HG03064 (cell line): ENCODE data around the gene ATF7IP.

Experiments
- ATAC-seq: cut with Tn5 transposase; IDR thresholded peaks from one replicate; pipeline ENCODE4 v1.9.1; 2021; ENCODE audit warnings: low read depth; ENCODE audit not compliant: unreplicated experiment

ATF7IP gene

GRCh38 chr12:14410841-14411569 is 45.5 kb downstream of the ATF7IP start:
- ATAC-seq = no peak

DNA sequence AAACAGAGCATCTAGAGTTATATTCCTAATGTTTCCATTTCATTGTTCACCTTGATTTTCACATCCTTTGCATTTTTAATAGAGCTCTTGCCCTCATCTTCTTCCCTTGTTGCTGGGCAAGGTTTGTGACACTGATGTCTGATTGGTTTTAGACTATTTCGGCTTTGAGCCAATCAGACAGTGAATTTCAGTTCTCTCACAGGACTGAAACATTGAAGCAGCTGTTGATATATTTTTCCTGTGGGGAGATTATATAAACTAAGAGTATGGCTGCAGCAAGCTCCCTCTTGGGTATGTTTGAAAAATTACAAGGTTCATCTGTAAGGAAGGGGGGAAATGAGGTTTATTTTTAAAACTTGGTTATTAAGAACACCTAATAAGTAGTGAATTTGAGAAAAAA is 51.2 kb downstream of the ATF7IP start:
- ATAC-seq = no peak

DNA sequence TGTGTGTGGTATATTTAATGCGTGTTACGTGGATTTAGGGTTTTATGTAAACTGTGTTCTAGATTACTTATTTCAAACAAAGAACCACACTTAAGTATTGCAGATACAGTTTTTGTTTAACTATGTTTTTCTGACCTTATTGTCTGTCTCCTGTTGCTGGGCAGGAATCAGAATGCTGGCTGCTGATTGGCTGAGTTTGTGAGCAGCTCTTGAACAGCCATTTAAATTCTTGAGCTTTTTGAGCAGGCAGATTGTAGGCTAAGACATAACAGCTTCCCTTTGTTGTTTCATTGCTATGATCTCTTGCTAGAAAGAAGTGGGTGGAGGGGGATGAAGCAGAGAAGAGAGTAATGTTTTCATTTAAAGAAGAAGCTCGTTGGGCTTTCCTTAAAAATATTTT is 52.2 kb downstream of the ATF7IP start:
- no peak for ATAC-seq

- ATAC-seq = no peak
Observed at GRCh38 chr12:14418451-14418890, 53.0 kb downstream of the ATF7IP start.

GRCh38 chr12:14422516-14423230 is 57.2 kb downstream of the ATF7IP start:
- ATAC-seq = no peak

DNA sequence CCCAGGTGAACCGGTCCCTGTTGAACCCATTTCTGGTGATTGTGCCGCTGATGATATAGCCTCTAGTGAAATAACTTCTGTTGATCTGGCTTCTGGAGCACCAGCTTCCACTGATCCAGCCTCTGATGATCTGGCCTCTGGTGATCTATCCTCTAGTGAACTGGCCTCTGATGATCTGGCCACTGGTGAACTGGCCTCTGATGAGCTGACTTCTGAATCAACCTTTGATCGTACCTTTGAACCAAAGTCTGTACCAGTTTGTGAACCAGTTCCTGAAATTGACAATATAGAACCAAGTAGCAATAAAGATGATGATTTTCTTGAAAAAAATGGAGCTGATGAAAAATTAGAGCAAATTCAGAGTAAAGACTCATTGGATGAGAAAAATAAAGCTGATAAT is 59.1 kb downstream of the ATF7IP start:
- ATAC-seq = no peak

- ATAC-seq = no peak
Observed at GRCh38 chr12:14426792-14427191, 61.3 kb downstream of the ATF7IP start.

DNA sequence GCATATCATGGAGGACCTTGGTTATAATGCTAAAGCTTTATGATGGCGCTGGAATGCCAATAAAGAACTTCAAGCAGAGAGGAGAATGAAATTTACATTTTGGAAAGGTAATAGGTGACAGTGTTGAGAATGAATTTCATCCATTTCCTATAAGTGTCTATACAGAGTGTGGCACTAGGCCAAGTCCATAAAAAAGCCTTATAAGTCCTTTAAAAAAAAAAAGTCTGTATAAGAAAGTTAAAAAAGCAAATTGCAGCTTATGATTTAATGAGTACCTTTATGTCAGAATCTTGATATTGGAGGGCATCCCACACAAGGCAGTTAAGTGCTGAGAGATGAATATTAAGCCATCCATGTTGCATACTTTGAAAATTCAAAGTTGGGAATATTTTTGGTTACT is 62.4 kb downstream of the ATF7IP start:
- no peak for ATAC-seq

DNA sequence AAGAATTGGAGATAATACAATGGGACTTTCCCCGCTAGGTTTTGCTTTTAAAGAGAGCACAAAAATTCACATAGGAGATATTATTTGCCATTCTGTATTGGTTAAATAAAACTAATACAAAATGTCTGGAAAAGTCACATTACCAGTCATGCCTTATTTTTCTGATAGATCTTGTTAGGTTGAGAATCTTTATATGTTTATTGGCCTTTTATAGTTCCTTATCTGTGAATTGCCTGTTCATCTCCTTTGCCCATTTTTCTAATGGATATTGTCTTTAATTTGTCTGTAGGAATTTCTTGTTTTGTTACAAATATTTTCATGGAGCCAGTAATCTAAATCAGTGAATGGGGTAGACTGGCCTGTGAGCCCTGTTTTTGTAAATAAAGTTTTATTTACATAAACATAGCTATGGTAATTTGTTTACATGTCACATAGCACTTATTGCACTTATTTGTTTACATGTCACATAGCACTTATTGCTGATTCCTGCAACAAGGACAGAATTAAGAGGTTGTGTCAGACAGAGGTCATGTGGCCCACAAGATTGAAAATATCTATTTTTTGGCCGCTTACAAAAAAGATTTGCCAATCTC is 65.0 kb downstream of the ATF7IP start:
- ATAC-seq = no peak

- ATAC-seq = no peak
Observed at GRCh38 chr12:14431975-14432374, 66.5 kb downstream of the ATF7IP start.

DNA sequence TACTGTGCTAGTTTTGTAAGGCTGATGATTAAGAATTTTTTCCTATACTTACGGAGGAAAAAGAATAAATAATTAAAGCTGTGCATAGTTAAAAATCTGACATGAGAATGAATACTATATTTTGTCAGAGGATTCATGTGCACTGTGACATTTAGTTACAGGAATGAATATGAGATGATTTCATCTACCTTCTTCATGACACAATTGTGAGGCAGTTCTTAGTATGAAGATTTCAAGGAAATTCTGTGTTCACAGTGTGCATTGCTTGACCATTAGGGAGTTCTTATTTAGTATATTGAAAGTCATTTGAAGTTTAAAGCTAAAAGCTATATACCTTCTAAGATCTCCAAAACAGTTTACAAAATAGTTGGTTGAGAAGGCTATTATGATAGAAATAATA is 70.1 kb downstream of the ATF7IP start:
- no peak for ATAC-seq

GRCh38 chr12:14442221-14442881 is 76.9 kb downstream of the ATF7IP start:
- no peak for ATAC-seq

GRCh38 chr12:14443531-14443930 is 78.0 kb downstream of the ATF7IP start:
- ATAC-seq = no peak

DNA sequence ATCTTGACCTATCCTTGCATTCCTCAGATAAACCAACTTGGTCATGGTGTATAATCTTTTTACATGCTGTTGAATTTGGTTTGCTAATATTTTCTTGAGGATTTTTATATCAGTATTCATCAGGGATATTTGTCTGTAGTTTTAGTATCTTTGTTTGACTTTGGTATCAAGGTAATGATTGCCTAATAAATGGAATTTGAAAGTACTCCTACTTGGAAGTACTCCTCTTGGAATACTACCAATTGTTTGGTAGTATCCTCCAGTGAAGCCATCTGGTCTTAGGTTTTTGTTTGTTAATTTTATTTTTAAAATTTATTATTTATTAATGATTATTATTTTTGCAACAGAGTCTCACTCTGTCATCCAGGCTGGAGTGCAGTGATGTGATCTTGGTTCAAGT is 85.0 kb downstream of the ATF7IP start:
- no peak for ATAC-seq

GRCh38 chr12:14452336-14452735 is 86.9 kb downstream of the ATF7IP start:
- ATAC-seq = no peak

DNA sequence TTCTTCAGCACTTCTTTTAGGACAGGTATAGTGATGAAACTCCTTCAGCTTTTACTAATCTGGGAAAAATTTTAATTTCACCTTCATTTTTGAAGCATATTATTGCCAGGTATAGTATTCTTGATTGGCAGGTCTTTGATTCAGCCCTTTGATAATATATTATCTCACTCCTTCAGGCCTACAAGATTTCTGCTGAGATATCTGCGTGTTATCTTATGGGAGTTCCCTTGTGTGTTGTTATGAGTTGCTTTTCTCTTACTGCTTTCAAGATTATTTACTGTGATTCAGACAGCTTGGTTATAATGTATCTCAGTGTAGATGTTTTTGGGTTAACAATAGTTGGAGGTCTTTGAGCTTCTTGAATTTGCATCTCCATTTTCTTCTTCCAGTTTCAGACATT is 87.4 kb downstream of the ATF7IP start:
- no peak for ATAC-seq

- ATAC-seq = no peak
Observed at GRCh38 chr12:14454098-14454907, 88.8 kb downstream of the ATF7IP start.

DNA sequence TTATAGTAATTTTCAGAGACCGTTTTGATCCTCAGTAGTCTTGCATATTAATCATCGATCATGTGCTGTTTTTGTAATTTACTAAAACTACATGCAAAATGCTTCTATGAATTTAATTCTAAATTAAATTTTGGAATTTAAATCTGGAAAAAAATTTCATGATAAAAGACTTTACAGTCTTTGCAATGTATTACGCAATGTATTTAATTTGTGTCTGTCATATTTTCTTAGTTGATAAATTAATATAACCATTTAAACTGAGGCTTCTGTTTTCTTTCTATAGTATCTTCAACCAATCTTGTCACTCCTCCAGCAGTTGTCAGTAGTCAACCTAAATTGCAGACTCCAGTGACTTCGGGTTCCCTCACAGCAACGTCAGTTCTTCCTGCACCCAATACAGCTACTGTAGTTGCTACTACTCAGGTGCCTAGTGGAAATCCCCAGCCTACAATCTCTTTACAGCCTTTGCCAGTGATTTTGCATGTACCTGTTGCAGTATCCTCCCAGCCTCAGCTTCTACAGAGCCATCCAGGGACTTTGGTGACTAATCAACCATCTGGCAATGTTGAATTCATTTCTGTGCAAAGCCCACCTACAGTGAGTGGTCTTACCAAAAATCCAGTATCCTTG is 94.8 kb downstream of the ATF7IP start:
- no peak for ATAC-seq

DNA sequence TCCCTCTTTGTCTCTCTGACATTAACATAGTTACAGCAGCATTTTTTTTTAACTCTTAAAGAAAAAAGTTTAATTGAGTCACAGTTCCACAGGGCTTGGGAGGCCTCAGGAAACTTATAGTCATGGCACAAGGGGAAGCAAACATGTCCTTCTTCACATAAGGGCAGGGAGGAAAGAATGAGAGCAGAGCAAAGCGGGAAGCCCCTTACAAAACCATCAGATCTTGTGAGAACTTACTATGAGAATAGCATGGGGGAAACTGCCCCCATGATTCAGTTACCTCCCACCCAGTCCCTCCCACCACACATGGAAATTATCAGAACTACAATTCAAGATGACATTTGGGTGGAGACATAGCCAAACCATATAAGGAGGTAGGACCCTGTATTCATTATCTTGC is 106.0 kb downstream of the ATF7IP start:
- no peak for ATAC-seq

DNA sequence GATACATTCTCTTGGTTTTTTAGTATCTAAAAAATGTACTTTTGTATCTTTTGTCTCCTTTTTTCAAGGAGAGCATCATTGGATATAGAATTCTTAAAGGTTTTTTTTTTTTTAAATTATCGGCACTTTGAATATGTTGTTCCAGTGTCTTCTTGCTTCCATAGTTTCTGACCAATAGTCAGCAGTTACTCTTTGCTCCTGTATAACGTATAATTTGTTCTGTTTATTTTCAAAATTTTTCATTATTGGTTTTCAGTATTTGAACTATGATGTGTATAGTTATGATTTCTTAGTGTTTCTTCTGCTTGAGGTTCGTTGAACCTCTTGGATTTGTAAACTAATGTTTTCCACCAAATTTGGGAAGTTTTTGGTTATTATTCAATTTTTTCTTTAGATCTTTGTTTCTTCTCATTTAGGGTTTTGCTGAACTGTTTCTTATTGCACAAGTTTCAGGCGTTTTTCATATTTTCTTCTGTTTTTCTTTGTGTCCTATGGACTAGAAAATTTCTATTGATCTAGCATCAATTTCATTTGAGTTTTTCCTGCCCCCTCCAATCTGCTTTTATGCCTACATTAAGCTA is 108.3 kb downstream of the ATF7IP start:
- ATAC-seq = no peak
